ENCODE data around the gene GBP3.
"Not testable (repeated sequence)": the region's sequence is repeated elsewhere in the genome, so short reads cannot be mapped to it uniquely, and the experiment has no call there.

GBP3 gene

DNA sequence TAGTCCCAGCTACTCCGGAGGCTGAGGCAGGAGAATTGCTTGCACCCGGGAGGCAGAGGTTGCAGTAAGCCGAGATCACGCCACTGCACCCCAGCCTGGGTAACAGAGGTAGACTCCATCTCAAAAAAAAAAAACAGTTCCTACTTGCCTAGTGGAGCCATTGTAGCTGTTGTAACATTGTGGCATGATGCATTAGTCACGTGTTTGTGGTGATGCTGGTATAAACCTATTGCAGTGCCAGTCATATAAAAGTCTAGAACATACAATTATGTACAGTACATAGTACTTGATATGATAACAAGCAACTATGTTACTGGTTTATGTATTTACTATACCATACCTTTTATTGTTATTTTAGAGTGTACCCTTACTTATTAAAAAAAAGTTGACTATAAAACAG lies 46.4 kb downstream of the GBP3 start:
- DNase-seq (ENCODE audit: low read depth, low spot score): no peak

- DNase-seq (ENCODE audit: low read depth, low spot score): not testable (repeated sequence)
These were observed 48.0 kb downstream of the GBP3 start for GRCh38 chr1:88974616-88975172.

DNA sequence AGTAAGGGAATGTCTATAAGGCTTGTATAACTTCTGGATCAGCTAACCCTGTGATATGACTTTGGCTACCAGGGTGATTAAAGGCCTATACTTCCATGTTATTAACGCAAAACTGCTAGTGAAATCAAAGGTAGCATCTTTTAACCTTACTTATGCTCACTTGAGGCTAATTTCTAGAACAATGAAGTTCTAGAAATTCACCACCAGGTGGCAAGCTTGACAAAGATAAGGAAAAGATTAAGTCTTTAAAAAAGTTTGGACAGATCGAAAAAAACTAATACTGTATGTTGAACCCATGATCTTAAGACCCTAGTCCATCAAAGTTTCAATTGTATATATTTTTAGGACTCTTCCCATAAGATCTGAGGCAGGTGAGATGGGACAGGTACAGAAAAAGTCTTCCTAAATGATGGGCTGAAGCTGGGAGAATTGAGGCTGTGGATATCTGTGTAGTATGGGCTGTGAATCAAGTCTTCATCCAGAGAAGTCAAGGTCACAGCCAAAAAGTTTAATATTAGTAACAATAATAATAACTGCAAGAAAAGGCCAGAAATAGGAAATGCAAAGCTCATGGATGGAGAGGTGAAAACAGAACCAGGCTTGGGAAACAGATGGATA lies 49.0 kb downstream of the GBP3 start:
- DNase-seq (ENCODE audit: low read depth, low spot score): no peak

GRCh38 chr1:88961647-88962275 lies 60.9 kb downstream of the GBP3 start:
- DNase-seq (ENCODE audit: low read depth, low spot score): no peak

GRCh38 chr1:88961081-88961480 lies 61.6 kb downstream of the GBP3 start:
- no peak for DNase-seq (ENCODE audit: low read depth, low spot score)

Data from ELF-1 (cell line).